Measurements from ENCODE around the gene CDHR1.

DNA sequence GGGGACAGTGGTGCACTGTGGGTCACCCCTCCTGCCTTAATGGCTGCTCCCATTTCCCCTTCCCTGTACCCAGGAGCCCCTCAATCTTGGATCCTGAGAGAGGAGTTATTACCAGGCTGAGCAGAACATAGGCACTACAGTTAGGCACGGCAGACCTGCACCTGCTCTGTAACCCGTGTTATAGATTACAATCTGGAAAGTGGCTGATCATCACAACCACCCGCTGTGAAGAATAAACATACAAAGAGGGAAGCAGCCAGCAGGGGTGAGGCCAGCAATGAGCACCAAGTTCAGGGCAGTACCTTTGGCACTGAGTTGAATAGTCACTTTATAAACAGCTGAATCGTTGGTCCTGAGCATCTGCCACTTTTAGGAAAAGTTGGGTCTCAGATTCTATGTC is 1.7 kb downstream of the CDHR1 start:
- TF ChIP-seq, protein P1, sequence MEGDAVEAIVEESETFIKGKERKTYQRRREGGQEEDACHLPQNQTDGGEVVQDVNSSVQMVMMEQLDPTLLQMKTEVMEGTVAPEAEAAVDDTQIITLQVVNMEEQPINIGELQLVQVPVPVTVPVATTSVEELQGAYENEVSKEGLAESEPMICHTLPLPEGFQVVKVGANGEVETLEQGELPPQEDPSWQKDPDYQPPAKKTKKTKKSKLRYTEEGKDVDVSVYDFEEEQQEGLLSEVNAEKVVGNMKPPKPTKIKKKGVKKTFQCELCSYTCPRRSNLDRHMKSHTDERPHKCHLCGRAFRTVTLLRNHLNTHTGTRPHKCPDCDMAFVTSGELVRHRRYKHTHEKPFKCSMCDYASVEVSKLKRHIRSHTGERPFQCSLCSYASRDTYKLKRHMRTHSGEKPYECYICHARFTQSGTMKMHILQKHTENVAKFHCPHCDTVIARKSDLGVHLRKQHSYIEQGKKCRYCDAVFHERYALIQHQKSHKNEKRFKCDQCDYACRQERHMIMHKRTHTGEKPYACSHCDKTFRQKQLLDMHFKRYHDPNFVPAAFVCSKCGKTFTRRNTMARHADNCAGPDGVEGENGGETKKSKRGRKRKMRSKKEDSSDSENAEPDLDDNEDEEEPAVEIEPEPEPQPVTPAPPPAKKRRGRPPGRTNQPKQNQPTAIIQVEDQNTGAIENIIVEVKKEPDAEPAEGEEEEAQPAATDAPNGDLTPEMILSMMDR (IDR thresholded peaks at IDR 0.05): no peak
- TF ChIP-seq EP300 (IDR thresholded peaks at IDR 0.05) (no peak), POLR2A (IDR thresholded peaks at IDR 0.05) (no peak)
